ENCODE measurements around the gene DUSP7. TPM values are rescaled to one million over a fixed set of nuclear protein-coding genes. Genes with fewer than 3 reads are reported as not detected.

The DUSP7 gene
- total RNA-seq, 2 donors from 2014 or later = 9.1 to 34.0 TPM

GRCh38 chr3:52014613-52015012 lies 41.8 kb downstream of the DUSP7 start:
- Histone ChIP-seq H3K4me3 (no peak overlapping the region), H3K27ac (no peak overlapping the region), H3K4me1 (replicated peaks) (no peaks in the 10 kb centered on the region), H3K36me3 (no peaks in the 10 kb centered on the region), H3K9me3 (no peaks in the 10 kb centered on the region), H3K27me3 (replicated peaks; ENCODE audit: insufficient read depth) (no peaks in the 10 kb centered on the region)
- TF ChIP-seq POLR2A (IDR thresholded peaks at IDR 0.05) (no peak), CTCF (IDR thresholded peaks at IDR 0.05) (no peak)
- 76% methylated on average over 8 of the region's 8 CpGs for WGBS
- intact Hi-C loops (cut with DNase I) = loop anchor here (5.0 kb wide), 1 partner anchor 38 kb away; no protein-coding TSS in a partner anchor
- DNase-seq (ENCODE audit: low spot score) = no peak

- H3K27ac ChIP-seq = no peak overlapping the region
- H3K4me1 ChIP-seq (replicated peaks) = no peaks in the 10 kb centered on the region
- TF ChIP-seq POLR2AphosphoS5 (IDR thresholded peaks at IDR 0.05) (no peak), POLR2A (IDR thresholded peaks at IDR 0.05) (no peak), CTCF (IDR thresholded peaks at IDR 0.05) (no peak)
- H3K4me3 ChIP-seq = no peak overlapping the region
- no peaks in the 10 kb centered on the region for H3K27me3 ChIP-seq (replicated peaks; ENCODE audit: insufficient read depth)
- no peaks in the 10 kb centered on the region for H3K9me3 ChIP-seq
- 83% methylated on average over 6 of the region's 6 CpGs for WGBS
- no peak for DNase-seq (ENCODE audit: low spot score)
- H3K36me3 ChIP-seq = no peaks in the 10 kb centered on the region
- intact Hi-C loops (cut with DNase I) = no loop called here
Measured at GRCh38 chr3:52013802-52014598, 42.4 kb downstream of the DUSP7 start.

GRCh38 chr3:52012699-52013098 lies 43.7 kb downstream of the DUSP7 start:
- WGBS = 62% methylated on average over 7 of the region's 7 CpGs
- no peaks in the 10 kb centered on the region for H3K9me3 ChIP-seq
- intact Hi-C loops (cut with DNase I) = no loop called here

GRCh38 chr3:52010431-52010830 lies 45.9 kb downstream of the DUSP7 start:
- no peak for TF ChIP-seq POLR2A (IDR thresholded peaks at IDR 0.05)
- TF ChIP-seq CTCF (IDR thresholded peaks at IDR 0.05) = no peak
- no peak for TF ChIP-seq POLR2AphosphoS5 (IDR thresholded peaks at IDR 0.05)
- intact Hi-C loops (cut with DNase I) = no loop called here
- no peak for DNase-seq (ENCODE audit: low spot score)
- Histone ChIP-seq H3K4me1 (replicated peaks) (peaks cover 4% of the 10 kb centered on the region), H3K27me3 (replicated peaks; ENCODE audit: insufficient read depth) (no peaks in the 10 kb centered on the region), H3K27ac (no peak overlapping the region), H3K36me3 (no peaks in the 10 kb centered on the region), H3K9me3 (no peaks in the 10 kb centered on the region), H3K4me3 (no peak overlapping the region)

More at GRCh38 chr3:52012699-52013098, 43.7 kb downstream of the DUSP7 start:
- H3K27ac ChIP-seq = no peak overlapping the region
- no peaks in the 10 kb centered on the region for H3K36me3 ChIP-seq
- no peak for DNase-seq (ENCODE audit: low spot score)
- no peak overlapping the region for H3K4me3 ChIP-seq
- TF ChIP-seq POLR2A (IDR thresholded peaks at IDR 0.05) = no peak
- TF ChIP-seq POLR2AphosphoS5 (IDR thresholded peaks at IDR 0.05) = peak; percentile 23
- TF ChIP-seq CTCF (IDR thresholded peaks at IDR 0.05) = no peak
- H3K27me3 ChIP-seq (replicated peaks; ENCODE audit: insufficient read depth) = no peaks in the 10 kb centered on the region
- H3K4me1 ChIP-seq (replicated peaks) = no peaks in the 10 kb centered on the region

- WGBS = 77% methylated on average over 4 of the region's 4 CpGs
- Histone ChIP-seq H3K27ac (no peak overlapping the region), H3K4me1 (replicated peaks) (peaks cover 4% of the 10 kb centered on the region), H3K9me3 (no peaks in the 10 kb centered on the region), H3K27me3 (replicated peaks; ENCODE audit: insufficient read depth) (no peaks in the 10 kb centered on the region), H3K36me3 (no peaks in the 10 kb centered on the region), H3K4me3 (no peak overlapping the region)
- TF ChIP-seq POLR2AphosphoS5 (IDR thresholded peaks at IDR 0.05) (no peak), CTCF (IDR thresholded peaks at IDR 0.05) (no peak), POLR2A (IDR thresholded peaks at IDR 0.05) (no peak)
- intact Hi-C loops (cut with DNase I) = no loop called here
- no peak for DNase-seq (ENCODE audit: low spot score)
Measured at GRCh38 chr3:52007291-52007690, 49.1 kb downstream of the DUSP7 start.
